NCI-H460 (cell line): Measurements from ENCODE around the gene KIF26B. TPM values are rescaled to one million over a fixed set of nuclear protein-coding genes. Genes with fewer than 3 reads are reported as not detected.

Experiments used
- DNase-seq: peaks from one replicate; pipeline ENCODE4 v3.0.0-alpha.2; 2016; ENCODE audit warnings: low read depth; ENCODE audit errors: extremely low read depth
- total RNA-seq: library from RNA; depleted of rRNA; stranded (reverse); fragments of >200 nt; shearing (Covaris generic); gene quantifications from 2 replicates; pipeline ENCODE4 v1.2.3, GENCODE V29; 2014

KIF26B gene
- total RNA-seq, 1 experiment from 2014 or later = 0.07 TPM

GRCh38 chr1:245270972-245271371, 116.2 kb downstream of the KIF26B start:
- DNase-seq = no peak

- DNase-seq = no peak
Observed at GRCh38 chr1:245272676-245273075, 117.9 kb downstream of the KIF26B start.

GRCh38 chr1:245276445-245276844, 121.7 kb downstream of the KIF26B start:
- DNase-seq = no peak

GRCh38 chr1:245277276-245277675, 122.5 kb downstream of the KIF26B start:
- DNase-seq = no peak

- DNase-seq = no peak
Observed at GRCh38 chr1:245278846-245279245, 124.1 kb downstream of the KIF26B start.

- no peak for DNase-seq
Observed at GRCh38 chr1:245279346-245279745, 124.6 kb downstream of the KIF26B start.

GRCh38 chr1:245283001-245283400, 128.2 kb downstream of the KIF26B start:
- no peak for DNase-seq

GRCh38 chr1:245285168-245285567, 130.4 kb downstream of the KIF26B start:
- DNase-seq = no peak

GRCh38 chr1:245288796-245289195, 134.0 kb downstream of the KIF26B start:
- DNase-seq = no peak

GRCh38 chr1:245290836-245291235, 136.1 kb downstream of the KIF26B start:
- no peak for DNase-seq

- DNase-seq = no peak
Observed at GRCh38 chr1:245291351-245291750, 136.6 kb downstream of the KIF26B start.

- no peak for DNase-seq
Observed at GRCh38 chr1:245292141-245292540, 137.4 kb downstream of the KIF26B start.

- no peak for DNase-seq
Observed at GRCh38 chr1:245292553-245292952, 137.8 kb downstream of the KIF26B start.

GRCh38 chr1:245294020-245294419, 139.2 kb downstream of the KIF26B start:
- DNase-seq = no peak

- DNase-seq = no peak
Observed at GRCh38 chr1:245298781-245299180, 144.0 kb downstream of the KIF26B start.

- DNase-seq = no peak
Observed at GRCh38 chr1:245301162-245301580, 146.4 kb downstream of the KIF26B start.

- DNase-seq = no peak
Observed at GRCh38 chr1:245301921-245302320, 147.1 kb downstream of the KIF26B start.

- DNase-seq = no peak
Observed at GRCh38 chr1:245304698-245305097, 149.9 kb downstream of the KIF26B start.

- DNase-seq = no peak
Observed at GRCh38 chr1:245306020-245306419, 151.2 kb downstream of the KIF26B start.

GRCh38 chr1:245306628-245307410, 152.0 kb downstream of the KIF26B start:
- no peak for DNase-seq

GRCh38 chr1:245310571-245311531, 156.1 kb downstream of the KIF26B start:
- DNase-seq = no peak
